NCI-H526 (cell line): ENCODE results near the gene BIRC7.

ENCODE experiments used
- DNase-seq, 2 experiments: peaks; one replicate each; lab custom pipeline; 2025; lab: John Stamatoyannopoulos, UW

BIRC7 gene

DNA sequence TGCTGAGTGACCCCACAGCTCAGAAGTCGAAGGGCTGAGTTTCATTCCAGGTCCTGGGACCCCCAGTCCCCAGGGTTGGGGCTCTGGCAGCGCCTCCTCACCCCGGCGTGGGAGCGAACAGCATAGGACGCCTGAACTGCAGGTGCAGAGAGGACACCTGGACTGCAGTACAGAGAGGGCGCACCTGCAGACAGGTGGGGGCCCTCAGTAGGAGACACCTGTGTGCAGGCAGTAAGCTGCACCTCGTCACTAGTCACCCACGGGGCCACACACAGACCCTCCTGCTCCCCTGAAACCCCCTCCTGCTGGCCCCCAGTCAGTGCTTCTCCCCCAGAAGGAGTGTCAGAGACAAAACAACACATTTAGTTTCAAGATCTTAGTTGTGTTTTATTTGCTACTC is 27.1 kb downstream of the BIRC7 start:
- DNase-seq: no peak

GRCh38 chr20:63264000-63264399 is 28.3 kb downstream of the BIRC7 start:
- DNase-seq: no peak

GRCh38 chr20:63264519-63264918 is 28.8 kb downstream of the BIRC7 start:
- no peak for DNase-seq

DNA sequence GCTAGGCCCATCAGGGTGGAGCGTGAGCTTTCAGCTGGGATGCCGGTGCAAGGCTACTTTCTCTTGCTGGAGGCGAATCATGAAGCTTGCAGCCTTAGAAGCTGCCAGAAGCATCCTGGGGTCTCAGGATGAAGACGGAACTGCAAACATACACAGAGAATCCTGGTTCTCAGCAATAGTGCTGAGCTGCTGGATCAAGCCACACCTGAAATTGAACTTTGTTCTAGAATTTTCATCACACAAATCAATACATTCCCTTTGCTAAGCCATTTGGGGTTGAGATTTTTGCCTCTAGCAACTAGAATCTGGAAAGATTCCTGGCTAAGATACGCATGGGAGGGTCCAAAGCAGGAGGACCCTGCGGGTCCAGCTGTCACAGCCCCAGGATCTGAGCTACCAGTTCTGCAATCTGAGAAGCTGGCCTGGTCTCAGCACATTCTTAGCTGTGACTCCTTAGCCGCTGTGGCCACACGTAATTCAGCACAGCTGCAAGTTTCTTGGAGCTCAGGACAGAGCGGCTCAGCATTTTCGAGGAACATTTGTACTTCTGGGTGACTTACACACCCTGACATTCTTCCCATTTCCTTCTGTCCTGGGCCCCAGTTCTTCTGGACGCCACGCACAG is 30.3 kb downstream of the BIRC7 start:
- DNase-seq: no peak

DNA sequence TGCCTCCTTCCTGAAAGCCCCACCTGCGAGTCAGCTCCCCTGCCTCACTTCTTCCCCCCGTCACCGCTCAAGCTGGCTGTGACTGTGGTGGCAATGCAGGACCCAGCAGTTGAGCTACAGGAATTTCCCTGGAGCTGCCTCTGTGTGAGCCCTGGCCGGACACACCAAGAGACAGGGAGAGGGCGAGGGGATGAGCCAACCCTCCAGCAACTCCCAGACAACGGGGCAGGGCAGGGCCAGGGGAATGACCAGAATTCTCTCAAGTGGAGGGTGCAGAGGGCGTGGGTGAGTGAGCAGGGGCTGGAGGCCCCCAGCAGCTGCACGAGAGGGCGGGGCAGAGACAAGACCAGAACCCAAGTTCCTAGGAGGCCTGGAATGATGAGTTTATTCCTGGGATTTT is 32.0 kb downstream of the BIRC7 start:
- no peak for DNase-seq

DNA sequence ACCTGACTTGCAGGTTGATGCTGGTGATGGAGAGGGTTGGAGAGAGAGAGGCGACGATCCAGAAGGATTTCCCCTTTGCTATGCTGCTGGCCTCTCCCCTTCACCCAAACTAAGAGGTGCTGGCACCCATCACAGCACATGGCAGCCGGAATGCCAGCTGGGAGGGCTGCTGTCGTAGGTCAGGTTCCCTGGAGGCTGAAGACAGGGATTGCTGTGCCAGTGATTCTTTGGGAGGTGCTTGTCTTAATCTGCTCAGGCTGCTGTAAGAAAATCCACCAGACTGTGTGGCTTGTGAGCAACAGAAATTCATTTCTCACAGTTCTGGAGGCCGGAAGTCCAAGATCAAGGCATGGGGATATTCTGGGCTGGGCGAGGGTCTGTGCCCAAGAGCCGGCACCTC is 32.6 kb downstream of the BIRC7 start:
- DNase-seq: no peak

GRCh38 chr20:63268671-63269439 is 33.1 kb downstream of the BIRC7 start:
- DNase-seq: no peak

- DNase-seq: no peak
Measured at GRCh38 chr20:63269724-63270123, 34.0 kb downstream of the BIRC7 start.

DNA sequence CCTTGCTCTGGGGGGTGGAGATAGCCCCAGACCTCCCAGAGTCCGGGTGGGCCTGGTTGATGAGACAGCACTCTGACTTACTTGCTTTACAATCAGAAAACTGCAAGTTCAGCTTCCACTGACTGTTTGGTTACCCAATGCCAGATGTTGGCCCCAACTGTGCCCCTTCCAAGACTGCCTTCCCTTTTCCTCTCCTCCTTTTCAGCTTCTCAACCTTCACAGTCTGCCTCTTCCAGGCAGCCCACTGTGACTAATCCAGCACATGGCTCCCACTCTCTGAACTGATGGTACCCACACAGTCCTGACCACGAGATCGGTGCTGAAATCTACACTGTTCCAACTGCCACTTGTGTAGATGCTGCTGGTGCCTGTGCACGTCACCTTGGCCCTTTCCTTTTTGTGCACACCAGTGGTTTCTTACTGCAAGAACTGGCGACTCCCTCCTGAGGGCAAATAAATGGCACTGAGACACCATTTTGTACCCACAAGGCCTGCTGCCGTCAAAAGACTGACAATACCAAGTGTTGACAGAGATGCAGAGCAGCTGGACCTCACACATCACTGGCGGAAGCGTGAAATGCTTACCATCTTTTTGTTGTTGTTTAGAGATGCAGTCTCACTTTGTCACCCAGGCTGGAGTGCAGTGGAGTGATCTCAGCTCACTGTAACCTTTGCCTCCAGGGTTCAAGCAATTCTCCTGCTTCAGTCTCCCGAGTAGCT is 35.1 kb downstream of the BIRC7 start:
- no peak for DNase-seq

DNA sequence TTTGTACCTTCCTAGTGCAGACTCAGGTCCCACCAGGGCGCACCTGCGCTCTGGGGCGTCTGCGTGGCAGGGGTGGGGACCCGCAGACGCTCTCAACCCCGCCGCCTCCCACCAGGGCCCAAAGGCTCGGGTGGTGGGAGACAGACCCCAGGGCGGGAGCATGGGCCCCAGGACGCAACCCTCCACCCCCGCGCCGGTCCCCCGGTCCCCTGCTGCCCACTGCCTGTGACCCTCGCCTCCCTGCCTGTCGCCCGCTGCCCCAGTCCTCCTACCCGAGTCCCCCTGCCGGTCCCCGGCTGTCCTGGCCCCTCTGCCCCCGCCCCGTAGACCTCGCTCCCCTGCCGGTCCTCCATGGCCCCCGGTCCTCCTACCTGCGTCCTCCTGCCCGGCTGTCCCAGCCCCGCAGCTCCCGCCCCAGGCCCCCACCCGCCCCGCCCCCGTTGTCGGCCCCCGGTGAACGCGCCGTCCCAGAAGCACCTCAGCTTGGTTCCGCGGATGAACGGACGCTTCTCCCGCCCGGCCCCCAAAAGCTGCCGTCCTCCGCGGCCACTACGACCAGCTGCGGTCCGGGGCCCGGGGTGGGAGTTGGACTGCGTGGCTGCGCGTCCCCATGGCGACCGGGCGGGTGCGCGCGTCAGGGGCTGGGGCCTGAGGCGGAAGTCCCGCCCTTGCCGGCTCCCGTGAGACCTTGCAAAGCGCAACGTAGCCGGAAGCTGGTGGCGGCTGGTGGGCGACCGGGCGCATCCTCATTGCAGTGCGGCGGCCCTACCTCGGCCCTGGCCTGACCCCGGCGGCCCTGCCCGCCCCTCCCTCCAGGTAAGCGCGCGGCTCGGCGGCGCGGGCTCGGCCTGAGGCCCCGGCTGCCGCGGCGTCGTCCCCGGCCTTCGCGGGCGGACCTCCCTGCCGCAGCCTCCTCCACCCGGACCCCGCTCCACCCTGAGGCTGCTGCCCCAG is 36.7 kb downstream of the BIRC7 start, which contains the start of gene ARFGAP1:
Gene ARFGAP1, plus strand, starts transcription at position 709 of the 954 bp plus-strand sequence. CDS start 2,768 bp downstream, outside the sequence.
- peak; percentile 69 to 96 for DNase-seq

DNA sequence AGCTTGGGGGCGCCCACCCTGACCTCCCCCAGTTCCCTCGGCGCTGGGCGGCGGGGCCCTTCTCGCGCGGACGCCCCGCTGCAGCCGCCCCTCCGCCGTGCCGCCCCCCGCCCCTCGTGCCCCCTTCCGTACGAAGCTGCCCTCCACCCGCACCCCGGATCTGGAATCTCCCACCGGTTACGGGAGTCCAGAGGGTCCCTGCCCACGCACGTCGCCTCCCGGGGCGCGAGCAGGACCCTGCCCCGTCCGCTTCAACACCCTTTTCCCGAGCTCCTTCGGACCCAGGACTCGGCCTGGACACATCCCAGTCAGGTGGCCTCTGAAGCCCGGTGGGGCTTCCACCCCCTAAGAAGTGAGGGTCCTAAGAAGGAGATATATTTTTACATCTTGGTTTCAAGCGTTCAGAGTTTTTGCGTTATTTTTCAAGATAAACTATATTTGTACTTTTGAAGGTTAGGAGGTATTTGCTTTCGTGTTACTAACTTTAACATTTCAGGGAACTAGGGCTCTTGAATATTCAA is 37.4 kb downstream of the BIRC7 start:
- DNase-seq: no peak

DNA sequence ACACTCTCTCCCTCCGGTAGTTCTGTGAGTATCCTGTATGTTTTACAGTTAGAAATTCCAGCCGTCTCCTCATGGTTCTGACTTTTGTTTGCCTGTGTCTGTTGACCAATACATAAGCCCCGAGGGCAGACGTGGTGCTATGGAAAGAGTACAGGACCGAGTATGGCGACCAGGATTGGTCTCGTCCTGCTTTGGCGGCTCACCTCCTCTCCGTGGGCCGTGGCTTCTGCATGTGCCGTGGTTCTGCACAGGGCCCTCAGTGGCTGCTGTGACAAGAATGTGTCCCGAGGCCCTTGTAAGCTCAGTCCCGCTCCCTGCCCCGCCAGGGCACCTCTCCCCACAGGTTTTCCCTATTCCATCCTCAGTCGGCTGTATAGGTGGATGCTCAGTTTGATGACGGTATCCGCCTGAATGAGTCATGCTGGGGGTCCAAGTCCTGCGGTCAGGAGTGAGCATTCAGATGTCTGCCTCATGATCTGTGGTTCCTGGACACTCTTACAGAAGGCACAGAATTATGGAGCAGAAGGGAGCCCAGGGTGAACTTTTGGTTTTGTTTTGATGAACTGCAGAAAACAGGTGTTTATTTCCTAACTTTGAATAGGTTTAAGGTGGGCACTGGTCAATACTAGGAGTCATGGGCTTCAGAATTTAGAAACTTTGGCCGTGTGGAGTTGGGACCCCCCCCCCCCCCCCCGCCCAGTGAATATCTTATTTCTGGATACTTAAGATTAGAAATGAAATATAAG is 38.1 kb downstream of the BIRC7 start:
- no peak for DNase-seq

DNA sequence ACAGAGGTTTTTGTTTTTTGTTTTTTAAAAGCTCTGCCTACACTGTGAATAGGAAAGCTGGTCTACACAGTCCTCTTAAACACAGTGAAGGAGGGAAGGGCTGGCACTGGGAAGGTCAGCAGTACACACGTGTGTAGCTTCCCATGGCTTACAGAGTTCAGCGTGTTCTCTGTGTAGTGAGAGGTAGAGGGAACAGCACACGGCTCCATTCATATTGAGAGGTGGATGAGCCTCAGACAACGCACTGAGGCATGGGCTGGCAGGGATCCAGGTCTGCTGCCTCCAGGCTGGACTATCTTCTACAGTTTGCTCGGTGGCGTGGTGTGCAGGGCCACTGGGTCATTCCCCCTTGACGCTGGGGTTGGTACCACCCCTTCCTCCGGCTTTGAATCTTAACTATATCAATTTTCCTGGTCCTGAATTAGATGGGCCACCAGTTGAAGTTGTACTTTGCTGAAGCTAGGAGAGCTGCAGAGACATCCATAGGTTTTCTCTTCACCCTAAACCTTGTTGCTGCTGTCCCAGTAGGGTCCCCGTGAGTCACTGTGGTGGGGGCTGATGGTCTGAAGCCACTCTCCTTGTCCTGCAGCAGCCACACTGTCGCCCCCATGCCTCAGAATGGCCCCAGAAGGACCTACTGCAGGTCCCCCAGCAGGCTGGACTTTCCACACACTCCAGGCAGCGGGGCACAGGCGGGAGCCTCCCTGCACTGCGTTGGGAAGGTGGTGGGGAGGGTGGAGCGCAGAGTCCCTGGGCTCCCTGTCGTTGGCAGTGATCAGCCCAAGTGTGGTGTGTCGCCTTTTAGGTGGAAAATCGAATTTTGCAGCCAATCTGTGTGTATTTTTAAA is 38.9 kb downstream of the BIRC7 start:
- DNase-seq: no peak

- no peak for DNase-seq
Measured at GRCh38 chr20:63275825-63276224, 40.1 kb downstream of the BIRC7 start.

DNA sequence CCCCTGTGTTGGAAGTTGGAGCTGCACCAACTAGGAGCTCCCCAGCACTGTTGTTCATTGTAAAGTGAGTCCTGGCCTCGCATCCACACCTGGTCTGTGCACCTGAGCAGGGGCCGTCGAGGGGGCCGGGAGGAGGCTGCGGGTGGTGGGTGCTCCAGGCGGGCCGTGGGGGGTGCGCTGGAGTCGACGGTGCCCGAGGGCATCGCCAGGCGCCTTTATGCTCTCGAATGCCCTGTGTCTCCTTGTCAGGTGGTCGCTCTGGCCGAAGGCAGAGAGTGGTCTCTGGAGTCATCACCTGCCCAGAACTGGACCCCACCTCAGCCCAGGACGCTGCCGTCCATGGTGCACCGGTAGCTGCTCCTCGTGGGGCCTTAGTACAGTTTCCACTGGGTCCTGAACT is 41.3 kb downstream of the BIRC7 start:
- no peak for DNase-seq

GRCh38 chr20:63277466-63278272 is 42.0 kb downstream of the BIRC7 start:
- no peak for DNase-seq

DNA sequence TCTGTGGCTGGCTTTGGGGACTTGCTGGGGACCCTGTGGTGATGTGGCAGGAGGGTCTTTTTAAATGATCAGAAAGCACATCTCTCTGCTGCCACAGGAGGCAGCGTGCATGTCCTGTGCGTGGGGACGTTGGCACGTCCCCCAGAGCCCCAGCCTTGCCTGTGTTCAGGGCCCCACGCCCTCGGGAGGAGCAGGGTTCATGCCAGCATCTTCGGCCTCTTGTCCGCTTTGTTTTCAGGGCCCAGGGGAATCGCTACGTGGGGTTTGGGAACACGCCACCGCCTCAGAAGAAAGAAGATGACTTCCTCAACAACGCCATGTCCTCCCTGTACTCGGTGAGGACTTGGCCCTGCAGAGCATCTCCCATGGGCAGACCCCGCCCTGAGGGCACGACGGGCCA is 43.0 kb downstream of the BIRC7 start:
- no peak for DNase-seq

DNA sequence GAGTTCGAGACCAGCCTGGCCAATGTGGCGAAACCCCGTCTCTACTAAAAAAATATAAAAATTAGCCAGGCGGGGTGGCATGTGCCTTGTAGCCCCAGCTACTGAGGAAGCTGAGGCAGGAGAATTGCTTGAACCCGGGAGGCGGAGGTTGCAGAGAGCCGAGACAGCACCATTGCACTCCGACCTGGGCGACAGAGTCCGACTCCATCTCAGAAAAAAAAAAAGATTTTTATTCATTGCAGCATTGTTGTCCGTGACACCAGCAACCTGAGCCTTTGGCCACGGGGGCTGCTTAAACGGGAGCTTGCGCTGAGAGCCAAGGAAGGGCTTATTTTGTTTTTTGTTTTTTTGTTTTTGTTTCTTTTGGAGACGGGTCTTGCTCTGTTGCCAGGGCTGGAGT is 44.2 kb downstream of the BIRC7 start:
- DNase-seq: no peak

DNA sequence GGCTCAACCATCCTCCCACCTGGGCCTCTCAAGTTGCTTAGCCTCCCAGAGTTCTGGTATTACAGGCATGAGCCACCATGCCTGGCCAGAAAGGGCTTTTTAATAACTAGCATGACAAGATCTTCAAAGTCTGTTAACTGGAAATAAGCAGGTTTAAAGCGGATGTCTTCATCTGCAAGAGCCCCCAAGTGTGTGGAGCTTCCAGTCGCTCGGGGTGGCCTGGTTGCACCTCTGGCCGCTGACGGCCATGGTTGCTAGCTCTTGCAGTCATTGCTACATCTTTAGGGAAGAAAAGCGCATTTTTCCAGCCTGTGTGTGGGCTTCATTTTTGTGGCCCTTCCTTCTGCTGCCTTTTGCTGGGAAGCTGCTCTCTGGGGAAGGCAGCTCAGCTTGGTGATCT is 44.7 kb downstream of the BIRC7 start:
- DNase-seq: no peak
